Endothelial cell of umbilical vein (primary cell): ENCODE results near the gene FNBP1L. TPM values are rescaled to one million over a fixed set of nuclear protein-coding genes. Genes with fewer than 3 reads are reported as not detected.

Experiments used
- BruUV-seq: library from RNA; stranded (reverse); fragments of 400-500 nt; replicated peaks from 2 replicates; lab custom pipeline; 2021; lab: Mats Ljungman, UMichigan
- CTCF ChIA-PET: fragments of 300-600, 350-600 bp; sonication (Branson Sonifier 250); formaldehyde crosslinking; loops from one replicate; lab custom pipeline; 2021; ENCODE audit warnings: antibody characterized with exemption, inconsistent platforms; lab: Charles Lee
- POLR2A ChIA-PET: fragments of 300-600, 350-600 bp; sonication (Branson Sonifier 250); formaldehyde crosslinking; loops from one replicate; lab custom pipeline; 2021; ENCODE audit warnings: antibody characterized with exemption, inconsistent platforms; lab: Charles Lee
- DNase-seq: peaks from one replicate; pipeline ENCODE4 v3.0.0-alpha.2; 2011; ENCODE audit warnings: low read depth, low spot score
- FAIRE-seq: peaks from 2 replicates; lab custom pipeline; 2011; peaks lifted over from hg19 to GRCh38; lab: Jason Lieb, UNC
- H2AFZ ChIP-seq: 2 replicates; pipeline ENCODE4 v1.6.0; 2012; ENCODE audit warnings: low read depth, low read length, control low read depth, inconsistent platforms
- H3K27ac ChIP-seq: 2 replicates; pipeline ENCODE4 v1.5.1; 2011; ENCODE audit warnings: low read depth, mild to moderate bottlenecking, control low read depth, low read length, moderate library complexity; ENCODE audit not compliant: insufficient read depth
- H3K27me3 ChIP-seq, 2 experiments: 2 replicates each; pipeline versions ENCODE4 v1.6.0 to v1.6.1; 2011; ENCODE audit warnings: low read length in 2 of 2, mixed read lengths in 1 of 2; ENCODE audit not compliant: control insufficient read depth in 2 of 2, insufficient read depth in 2 of 2
- H3K36me3 ChIP-seq, 2 experiments: 2 replicates in 1 of 2; 3 replicates in 1 of 2; pipeline ENCODE4 v1.5.1; 2011; ENCODE audit warnings: low read length in 2 of 2, mild to moderate bottlenecking in 1 of 2, moderate library complexity in 1 of 2; ENCODE audit not compliant: control insufficient read depth in 2 of 2, insufficient read depth in 2 of 2; ENCODE audit errors: extremely low read depth in 1 of 2
- H3K4me1 ChIP-seq: 3 replicates; pipeline ENCODE4 v1.5.1; 2011; ENCODE audit warnings: mild to moderate bottlenecking, low read length; ENCODE audit not compliant: control insufficient read depth, insufficient read depth; ENCODE audit errors: extremely low read depth
- H3K4me2 ChIP-seq: 2 replicates; pipeline ENCODE4 v1.6.1; 2011; ENCODE audit warnings: low read length, control low read depth, mixed read lengths; ENCODE audit not compliant: insufficient read depth
- H3K4me3 ChIP-seq, 3 experiments: fragments of 200-600 bp in 1 of 3; sonication (generic), shearing (Covaris generic) in 1 of 3; replicated peaks in 1 of 3; 2 replicates each; pipeline ENCODE4 v1.5.1; 2011 to 2016; ENCODE audit warnings: control low read depth in 3 of 3, low read length in 3 of 3, mild to moderate bottlenecking in 2 of 3, inconsistent platforms in 1 of 3, low read depth in 1 of 3, moderate library complexity in 1 of 3; ENCODE audit not compliant: insufficient read depth in 1 of 3
- H3K79me2 ChIP-seq: 2 replicates; pipeline ENCODE4 v1.6.0; 2012; ENCODE audit warnings: low read length, inconsistent platforms; ENCODE audit not compliant: control insufficient read depth, insufficient read depth
- H3K9ac ChIP-seq: replicated peaks from 2 replicates; pipeline ENCODE3; 2011; ENCODE audit warnings: low read length, control low read depth; ENCODE audit not compliant: insufficient read depth; ENCODE audit errors: extremely low read depth
- H3K9me1 ChIP-seq: replicated peaks from 3 replicates; pipeline ENCODE4 v1.6.0; 2011; ENCODE audit warnings: mild to moderate bottlenecking, low read length; ENCODE audit not compliant: control insufficient read depth, insufficient read depth; ENCODE audit errors: extremely low read depth
- H3K9me3 ChIP-seq: replicated peaks from 2 replicates; pipeline ENCODE4 v1.5.1; 2012; ENCODE audit warnings: low read length, inconsistent platforms; ENCODE audit not compliant: control insufficient read depth, insufficient read depth
- H4K20me1 ChIP-seq: replicated peaks from 2 replicates; pipeline ENCODE3; 2011; ENCODE audit warnings: mild to moderate bottlenecking, low read length; ENCODE audit not compliant: control insufficient read depth, insufficient read depth; ENCODE audit errors: extremely low read depth
- EZH2 ChIP-seq: IDR thresholded peaks from 2 replicates; pipeline ENCODE4 v1.6.1; 2012; ENCODE audit warnings: borderline replicate concordance, low read depth, mild to moderate bottlenecking, moderate library complexity, low read length, inconsistent platforms; ENCODE audit not compliant: severe bottlenecking
- FOS ChIP-seq: IDR thresholded peaks from 2 replicates; pipeline ENCODE4 v1.6.1; 2011; ENCODE audit warnings: mild to moderate bottlenecking, low read length, moderate library complexity, borderline replicate concordance; ENCODE audit not compliant: insufficient read depth
- GATA2 ChIP-seq: IDR thresholded peaks from 2 replicates; pipeline ENCODE4 v1.7.0; 2011; ENCODE audit warnings: low read depth, mild to moderate bottlenecking, moderate library complexity, mixed read lengths, low read length; ENCODE audit not compliant: insufficient read length, insufficient read depth
- JUN ChIP-seq: IDR thresholded peaks from 2 replicates; pipeline ENCODE4 v1.6.1; 2011; ENCODE audit warnings: borderline replicate concordance, low read depth; ENCODE audit not compliant: insufficient read length, insufficient read depth
- MYC ChIP-seq: IDR thresholded peaks from one replicate; pipeline ENCODE4 v1.6.1; 2011; ENCODE audit warnings: mild to moderate bottlenecking, low read depth, low read length
- POLR2A ChIP-seq: IDR thresholded peaks from 2 replicates; pipeline ENCODE4 v1.6.1; 2012; ENCODE audit warnings: low read depth, mild to moderate bottlenecking, control low read depth, low read length
- POLR2AphosphoS5 ChIP-seq: IDR thresholded peaks from 2 replicates; pipeline ENCODE4 v1.6.1; 2012; ENCODE audit warnings: low read depth, mild to moderate bottlenecking, control low read depth, low read length, moderate library complexity; ENCODE audit not compliant: insufficient read depth
- dilution Hi-C: fragments of 300-500 bp; cut with MboI; formaldehyde crosslinking; loops from one replicate; pipeline ENCODE4 v1.15.0; 2019; ENCODE audit warnings: low sequenced_read_pairs; ENCODE audit not compliant: extremely low pct_ligation_motif_present
- intact Hi-C: fragments of 100-400 bp; cut with micrococcal nuclease; formaldehyde crosslinking; loops from one replicate; pipeline ENCODE4 v1.10.0; 2022
- polyA plus RNA-seq, 4 experiments: library from polyadenylated mRNA; depleted of rRNA in 3 of 4; stranded (reverse) in 3 of 4; unstranded in 1 of 4; fragments of >200 nt; gene quantifications; 2 replicates each; pipeline versions ENCODE4 v1.2.1 to v1.2.3, GENCODE V29; 2011 to 2012; ENCODE audit warnings: missing spikeins in 1 of 4
- total RNA-seq: library from RNA; stranded (reverse); gene quantifications from 2 replicates; pipeline ENCODE4 v1.2.3, GENCODE V29; 2021
- TF ChIP-seq, protein P1 (sequence below), 2 donors: IDR thresholded peaks; 1 replicate in 1 of 2; 2 replicates in 1 of 2; pipeline ENCODE4 v1.5.1; 2011; ENCODE audit warnings: low read length in 2 of 2, mild to moderate bottlenecking in 2 of 2, moderate library complexity in 2 of 2, control low read depth in 1 of 2, inconsistent platforms in 1 of 2, low read depth in 1 of 2; ENCODE audit not compliant: insufficient read depth in 1 of 2; ENCODE audit errors: extremely low read depth in 1 of 2
- TF ChIP-seq, protein P2 (sequence below): IDR thresholded peaks from 2 replicates; pipeline ENCODE4 v1.6.1; 2011; ENCODE audit not compliant: insufficient read depth, insufficient read length

Gene FNBP1L
- total and polyA plus RNA-seq, 2 donors (not counting 3 experiments of a cell fraction or from before 2014, with no cell fraction given), result 28.1 to 56.4 TPM

- no peak for TF ChIP-seq EZH2
- TF ChIP-seq POLR2AphosphoS5, result no peak
- TF ChIP-seq FOS, result no peak
- TF ChIP-seq, protein P1, sequence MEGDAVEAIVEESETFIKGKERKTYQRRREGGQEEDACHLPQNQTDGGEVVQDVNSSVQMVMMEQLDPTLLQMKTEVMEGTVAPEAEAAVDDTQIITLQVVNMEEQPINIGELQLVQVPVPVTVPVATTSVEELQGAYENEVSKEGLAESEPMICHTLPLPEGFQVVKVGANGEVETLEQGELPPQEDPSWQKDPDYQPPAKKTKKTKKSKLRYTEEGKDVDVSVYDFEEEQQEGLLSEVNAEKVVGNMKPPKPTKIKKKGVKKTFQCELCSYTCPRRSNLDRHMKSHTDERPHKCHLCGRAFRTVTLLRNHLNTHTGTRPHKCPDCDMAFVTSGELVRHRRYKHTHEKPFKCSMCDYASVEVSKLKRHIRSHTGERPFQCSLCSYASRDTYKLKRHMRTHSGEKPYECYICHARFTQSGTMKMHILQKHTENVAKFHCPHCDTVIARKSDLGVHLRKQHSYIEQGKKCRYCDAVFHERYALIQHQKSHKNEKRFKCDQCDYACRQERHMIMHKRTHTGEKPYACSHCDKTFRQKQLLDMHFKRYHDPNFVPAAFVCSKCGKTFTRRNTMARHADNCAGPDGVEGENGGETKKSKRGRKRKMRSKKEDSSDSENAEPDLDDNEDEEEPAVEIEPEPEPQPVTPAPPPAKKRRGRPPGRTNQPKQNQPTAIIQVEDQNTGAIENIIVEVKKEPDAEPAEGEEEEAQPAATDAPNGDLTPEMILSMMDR (IDR thresholded peaks at IDR 0.05; ENCODE audit: extremely low read depth in 1 of 2, insufficient read depth in 1 of 2, low read depth in 1 of 2, low read length in 2 of 2), result no peak
- TF ChIP-seq, protein P2, sequence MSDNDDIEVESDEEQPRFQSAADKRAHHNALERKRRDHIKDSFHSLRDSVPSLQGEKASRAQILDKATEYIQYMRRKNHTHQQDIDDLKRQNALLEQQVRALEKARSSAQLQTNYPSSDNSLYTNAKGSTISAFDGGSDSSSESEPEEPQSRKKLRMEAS, result no peak
- TF ChIP-seq MYC, result no peak
- TF ChIP-seq JUN, result no peak
- TF ChIP-seq POLR2A, result no peak
- no peak for TF ChIP-seq GATA2
- H3K4me3 ChIP-seq, result no peak overlapping the region
- no peaks in the 10 kb centered on the region for H3K27me3 ChIP-seq
- peaks cover 46% of the 10 kb centered on the region for H3K79me2 ChIP-seq
- peaks cover 3% of the 10 kb centered on the region for H3K4me1 ChIP-seq
- no peak overlapping the region for H3K4me2 ChIP-seq
- DNase-seq (no peak), FAIRE-seq (no peak)
- BruUV-seq, result no TSS peak
- ChIA-PET CTCF (interaction anchor here (0.6 to 1.4 kb wide), 2 partner anchors 21 to 56 kb away, joined by 3 read pairs; no protein-coding TSS in a partner anchor), POLR2A (no interaction called here)
- no peak overlapping the region for H3K27ac ChIP-seq
- no peaks in the 10 kb centered on the region for H3K9me3 ChIP-seq
- H3K9me1 ChIP-seq, result peaks cover 5% of the 10 kb centered on the region
- peaks cover 27% of the 10 kb centered on the region for H4K20me1 ChIP-seq
- no peak overlapping the region for H3K9ac ChIP-seq
- dilution Hi-C loops (no loop called here), intact Hi-C loops (no loop called here)
- no peak overlapping the region for H2AFZ ChIP-seq
- no peaks in the 10 kb centered on the region for H3K36me3 ChIP-seq
Observed at GRCh38 chr1:93499075-93499474, 51.2 kb downstream of the FNBP1L start.
